HG03159 (cell line): ENCODE data around the gene CDS2.

ENCODE experiments used
- ATAC-seq: cut with Tn5 transposase; IDR thresholded peaks from one replicate; pipeline ENCODE4 v1.9.1; 2021; ENCODE audit warnings: mild to moderate bottlenecking, moderate library complexity; ENCODE audit not compliant: unreplicated experiment

CDS2 gene

GRCh38 chr20:5149892-5150225 is 23.1 kb downstream of the CDS2 start:
- no peak for ATAC-seq

- no peak for ATAC-seq
These were observed 23.6 kb downstream of the CDS2 start for GRCh38 chr20:5150226-5151076.

- ATAC-seq: no peak
These were observed 26.3 kb downstream of the CDS2 start for GRCh38 chr20:5153152-5153467.

GRCh38 chr20:5153612-5154542 is 27.1 kb downstream of the CDS2 start:
- ATAC-seq: no peak

- ATAC-seq: no peak
These were observed 27.7 kb downstream of the CDS2 start for GRCh38 chr20:5154543-5154925.

- no peak for ATAC-seq
These were observed 28.6 kb downstream of the CDS2 start for GRCh38 chr20:5155404-5155803.

- no peak for ATAC-seq
These were observed 30.1 kb downstream of the CDS2 start for GRCh38 chr20:5156675-5157448.

- no peak for ATAC-seq
These were observed 33.1 kb downstream of the CDS2 start for GRCh38 chr20:5159928-5160327.

GRCh38 chr20:5160882-5161281 is 34.1 kb downstream of the CDS2 start:
- ATAC-seq: no peak

GRCh38 chr20:5161536-5162164 is 34.8 kb downstream of the CDS2 start:
- ATAC-seq: no peak

GRCh38 chr20:5164645-5165625 is 38.1 kb downstream of the CDS2 start:
- no peak for ATAC-seq

- no peak for ATAC-seq
These were observed 42.0 kb downstream of the CDS2 start for GRCh38 chr20:5168651-5169396.

GRCh38 chr20:5170341-5170740 is 43.5 kb downstream of the CDS2 start:
- ATAC-seq: no peak

GRCh38 chr20:5171064-5171789 is 44.4 kb downstream of the CDS2 start:
- no peak for ATAC-seq

GRCh38 chr20:5171790-5172164 is 45.0 kb downstream of the CDS2 start:
- ATAC-seq: peak; percentile 6

- peak; percentile 54 for ATAC-seq
These were observed 45.4 kb downstream of the CDS2 start for GRCh38 chr20:5172167-5172601.

GRCh38 chr20:5172903-5173463 is 46.2 kb downstream of the CDS2 start:
- ATAC-seq: no peak

GRCh38 chr20:5173751-5174150 is 46.9 kb downstream of the CDS2 start:
- no peak for ATAC-seq
